SKM-1 (cell line): ENCODE data around the gene NEURL1.

Source experiments
- DNase-seq: peaks from one replicate; lab custom pipeline; 2025; ENCODE audit not compliant: unreplicated experiment; lab: John Stamatoyannopoulos, UW

The NEURL1 gene

DNA sequence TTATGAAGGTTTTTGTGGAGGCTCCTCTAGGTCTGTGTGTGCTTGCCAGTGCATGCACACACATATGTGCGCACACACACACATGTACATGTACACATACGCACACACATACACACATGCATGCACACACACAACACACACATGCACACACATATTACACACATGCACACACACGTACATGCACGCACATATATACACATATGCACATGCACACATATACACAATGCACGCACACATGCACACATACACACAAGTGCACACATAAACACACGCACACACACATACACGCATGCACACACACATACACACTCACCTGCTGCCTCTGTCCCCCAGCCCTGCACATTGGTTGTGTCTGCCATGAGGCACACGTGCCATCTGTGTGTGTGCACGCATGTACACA lies 66.3 kb downstream of the NEURL1 start:
- no peak for DNase-seq

DNA sequence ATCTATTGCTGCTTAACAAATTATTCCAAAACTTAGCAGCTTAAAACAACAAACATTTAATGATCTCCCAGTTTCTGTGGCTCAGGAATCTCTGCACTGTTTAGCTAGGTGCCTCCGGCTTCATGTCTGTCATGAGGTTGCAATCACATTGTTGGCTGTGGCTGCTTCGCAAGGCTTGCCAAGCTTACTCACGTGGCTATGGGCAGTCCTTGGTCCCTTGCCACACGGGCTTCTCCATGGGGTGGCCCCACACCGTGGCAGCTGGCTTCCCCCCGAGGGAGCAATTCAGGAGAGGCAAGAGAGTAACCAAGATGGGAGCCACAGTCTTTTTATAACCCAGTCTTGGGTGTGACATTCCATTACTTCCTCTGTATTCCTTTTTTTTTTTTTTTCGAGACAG lies 67.4 kb downstream of the NEURL1 start:
- no peak for DNase-seq

GRCh38 chr10:103562383-103562782 lies 68.9 kb downstream of the NEURL1 start:
- DNase-seq, result no peak

- no peak for DNase-seq
These were observed 70.0 kb downstream of the NEURL1 start for GRCh38 chr10:103563231-103564115.

DNA sequence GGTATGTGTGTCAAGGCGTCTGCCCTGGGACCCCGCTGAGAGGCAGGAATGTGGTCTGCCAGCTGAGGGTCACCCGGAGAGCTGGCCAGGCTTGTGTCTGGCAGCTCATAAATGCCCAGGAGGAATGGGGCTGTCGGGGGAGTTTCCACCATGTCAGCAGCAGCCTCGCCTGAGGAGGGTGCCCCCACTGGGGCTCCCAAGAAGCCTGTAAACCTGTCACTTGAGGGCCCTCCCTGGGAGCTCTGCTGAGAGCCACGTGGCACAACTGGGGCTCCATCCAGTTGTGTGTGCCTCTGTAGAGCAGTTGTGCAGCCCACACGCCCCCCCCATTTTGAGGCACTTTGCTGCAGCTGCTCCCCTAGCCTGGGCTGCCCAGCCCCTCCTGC lies 70.6 kb downstream of the NEURL1 start:
- DNase-seq, result no peak

DNA sequence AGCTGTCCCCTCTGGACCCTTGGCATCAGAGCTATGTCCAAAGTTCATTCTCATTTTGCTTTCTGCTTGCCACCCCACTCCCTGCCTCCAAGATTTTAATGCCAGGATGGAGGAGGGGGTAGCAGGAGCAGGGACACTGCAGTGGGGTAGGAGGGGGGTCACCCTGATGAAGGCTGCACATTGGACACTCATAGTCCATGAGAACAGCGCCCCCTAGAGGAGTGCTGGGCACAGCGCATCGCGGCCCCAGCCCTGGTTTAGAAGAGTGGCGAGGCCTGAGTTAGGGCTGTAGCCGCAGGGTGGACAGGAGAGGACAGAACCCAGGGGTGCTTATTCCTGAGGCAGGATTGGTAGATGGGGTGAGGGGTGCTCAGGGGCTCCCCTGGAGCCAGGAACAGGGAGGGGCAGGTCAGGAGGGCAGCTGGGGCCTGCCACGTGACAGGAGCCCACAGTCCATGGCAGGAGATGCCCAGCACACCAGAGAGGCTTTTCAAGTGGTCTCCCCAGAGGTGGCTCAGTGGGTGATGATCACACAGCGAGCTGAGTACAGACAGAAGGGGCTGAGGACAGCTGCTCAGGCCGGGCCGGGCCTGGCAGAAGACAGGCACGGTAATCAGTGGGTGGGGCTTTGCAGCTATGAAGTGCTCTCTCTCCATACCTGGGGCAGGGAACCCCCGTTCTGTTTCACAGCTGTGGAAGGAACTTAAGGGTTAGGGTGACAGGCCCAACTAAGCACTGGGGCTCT lies 71.4 kb downstream of the NEURL1 start:
- peak; percentile 20 for DNase-seq

DNA sequence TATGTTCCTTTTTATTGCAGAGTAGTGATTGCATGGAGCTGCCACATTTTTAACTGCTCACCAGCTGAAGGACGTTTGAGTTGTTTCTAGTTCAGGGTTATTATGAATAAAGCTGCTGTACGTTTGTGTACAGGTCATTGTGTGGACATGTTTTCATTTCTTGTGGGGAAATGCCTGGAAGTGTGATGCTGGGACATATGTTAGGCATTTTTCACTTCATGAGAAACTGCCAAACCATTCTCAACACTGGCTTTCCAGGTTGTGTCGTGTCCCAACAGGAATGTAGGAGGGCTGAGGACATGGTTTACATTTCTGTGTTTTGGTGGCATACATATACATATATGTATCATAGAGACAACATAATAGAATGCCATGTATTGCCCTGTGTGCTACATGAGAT lies 73.0 kb downstream of the NEURL1 start:
- no peak for DNase-seq

DNA sequence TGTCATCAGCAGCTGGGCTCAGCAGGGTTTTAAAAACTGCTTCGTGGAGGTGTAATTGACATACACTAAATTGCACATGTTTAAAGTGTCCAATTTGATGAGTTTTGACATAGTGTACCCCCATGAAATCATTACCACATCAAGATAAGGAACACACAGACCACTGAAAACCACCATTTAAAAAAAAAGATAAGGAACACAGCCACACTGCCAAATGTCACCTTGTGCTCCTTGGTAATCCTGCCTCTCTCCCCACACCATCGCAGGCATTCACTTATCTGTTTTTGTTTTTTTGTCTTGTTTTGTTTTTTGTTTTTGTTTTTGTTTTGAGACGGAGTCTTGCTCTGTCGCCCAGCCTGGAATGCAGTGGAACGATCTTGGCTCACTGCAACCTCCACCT lies 75.0 kb downstream of the NEURL1 start:
- DNase-seq, result no peak

DNA sequence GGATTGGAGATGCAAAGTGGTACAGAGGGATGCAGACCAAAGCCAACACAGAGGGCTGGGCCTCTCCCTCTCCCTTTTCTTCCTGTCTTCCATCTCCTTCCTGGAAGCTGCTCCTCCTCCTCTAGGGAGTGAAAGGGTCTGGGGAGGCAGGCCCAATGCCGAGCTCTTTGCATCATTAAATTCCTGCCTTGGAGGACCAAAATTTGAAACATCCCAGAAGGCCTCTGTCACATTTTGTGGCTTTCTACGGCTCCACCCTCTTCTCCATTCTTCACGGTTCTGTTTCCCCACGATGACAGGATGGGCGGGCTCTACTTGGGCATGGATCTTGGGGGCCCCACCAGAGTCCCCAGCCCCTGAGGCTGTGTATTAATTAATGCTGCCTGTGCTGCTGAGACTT lies 76.4 kb downstream of the NEURL1 start:
- DNase-seq, result no peak

- no peak for DNase-seq
These were observed 77.5 kb downstream of the NEURL1 start for GRCh38 chr10:103570844-103571655.

- DNase-seq, result no peak
These were observed 78.1 kb downstream of the NEURL1 start for GRCh38 chr10:103571656-103571975.

- DNase-seq, result no peak
These were observed 79.1 kb downstream of the NEURL1 start for GRCh38 chr10:103572347-103573204.

DNA sequence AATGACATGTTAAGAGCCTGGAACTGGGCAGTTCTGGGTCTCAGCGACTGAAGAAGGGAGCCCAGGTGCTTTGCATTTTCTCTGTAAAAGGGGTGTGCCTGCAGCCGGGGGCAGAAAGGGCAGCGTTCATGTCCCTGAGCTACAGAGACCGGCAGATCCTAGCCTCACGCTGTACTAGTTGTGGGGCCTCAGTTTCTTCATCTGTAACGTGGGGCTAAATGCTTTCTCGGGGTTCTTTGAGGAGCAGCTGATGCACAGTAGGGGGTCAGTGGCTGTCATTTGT lies 79.6 kb downstream of the NEURL1 start:
- DNase-seq, result no peak

DNA sequence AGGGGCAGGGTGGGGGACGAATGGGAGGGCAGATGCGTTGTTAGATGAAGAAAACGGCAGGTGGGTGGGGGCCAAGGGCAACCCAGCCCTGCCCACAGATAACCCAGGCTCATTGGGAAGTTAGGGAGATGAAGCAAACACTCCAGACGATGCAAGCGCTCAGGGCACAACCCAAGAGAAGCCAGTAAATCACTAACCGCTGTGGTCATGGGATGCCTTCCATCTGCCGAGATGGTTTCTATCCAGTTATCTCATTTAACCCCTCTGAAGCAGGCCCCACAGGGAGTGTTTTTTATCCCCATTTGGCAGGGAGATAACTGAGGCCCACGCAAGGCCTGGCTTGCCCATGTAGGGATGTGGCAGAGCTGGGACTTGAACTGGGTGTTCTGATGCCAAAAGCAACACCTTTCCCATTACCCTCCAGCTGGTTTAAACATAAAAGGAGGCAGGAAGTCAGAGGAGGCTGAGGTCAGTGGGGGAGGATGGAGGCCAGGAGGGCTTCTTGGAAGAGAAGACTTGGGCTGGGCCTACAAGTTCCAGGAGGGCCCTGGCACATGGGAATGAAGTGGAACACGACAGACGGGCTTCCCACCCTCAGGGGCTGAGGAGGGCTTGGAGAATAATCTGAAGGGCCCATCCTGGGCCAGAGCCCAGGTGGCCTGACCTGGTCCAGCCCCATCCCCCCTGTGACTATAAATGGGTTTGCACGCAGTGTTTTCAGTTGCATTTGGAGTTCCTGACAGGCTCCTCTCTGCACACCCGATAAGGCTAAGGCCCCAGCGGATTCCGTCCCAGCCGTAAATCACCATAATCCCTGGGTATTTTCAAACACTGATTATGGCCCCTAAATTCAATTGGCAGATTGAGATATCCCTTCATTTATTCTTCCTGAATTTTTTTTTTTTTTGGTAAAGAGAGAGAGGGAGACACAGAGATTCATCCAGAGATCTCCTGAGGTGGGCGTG lies 80.9 kb downstream of the NEURL1 start:
- no peak for DNase-seq

DNA sequence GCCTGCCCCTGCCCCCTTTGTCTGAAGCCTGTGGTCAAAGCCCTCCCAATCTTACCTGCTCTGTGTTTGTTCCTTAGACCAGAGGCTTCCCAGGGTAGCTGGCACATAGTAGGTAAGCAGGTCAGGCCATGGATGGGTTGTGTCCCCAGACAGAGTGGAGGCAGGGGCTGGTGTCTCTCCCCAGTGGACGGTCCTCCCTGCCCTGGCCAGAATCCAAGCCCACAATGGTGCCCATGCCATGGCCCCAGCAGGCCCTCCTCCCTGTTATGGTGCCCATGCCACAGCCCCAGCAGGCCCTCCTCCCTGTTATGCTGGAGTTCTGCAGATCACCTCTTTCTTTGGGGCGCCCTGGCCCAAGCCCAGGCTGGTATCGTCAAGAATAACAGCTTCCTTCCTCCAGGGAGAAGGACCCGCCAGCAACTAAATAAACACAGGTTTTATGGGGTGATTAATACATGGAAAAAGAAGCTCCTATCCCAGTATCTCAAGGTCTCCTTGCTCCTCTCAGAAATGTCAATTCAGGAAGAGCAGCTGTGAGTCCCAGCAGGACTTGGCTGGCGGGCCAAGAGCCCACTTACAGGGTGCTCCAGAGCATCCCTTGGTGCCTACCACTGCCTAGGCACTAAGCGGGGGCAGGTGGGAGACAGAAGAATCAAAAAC lies 82.0 kb downstream of the NEURL1 start:
- DNase-seq, result no peak

- DNase-seq, result no peak
These were observed 82.6 kb downstream of the NEURL1 start for GRCh38 chr10:103576076-103576471.

DNA sequence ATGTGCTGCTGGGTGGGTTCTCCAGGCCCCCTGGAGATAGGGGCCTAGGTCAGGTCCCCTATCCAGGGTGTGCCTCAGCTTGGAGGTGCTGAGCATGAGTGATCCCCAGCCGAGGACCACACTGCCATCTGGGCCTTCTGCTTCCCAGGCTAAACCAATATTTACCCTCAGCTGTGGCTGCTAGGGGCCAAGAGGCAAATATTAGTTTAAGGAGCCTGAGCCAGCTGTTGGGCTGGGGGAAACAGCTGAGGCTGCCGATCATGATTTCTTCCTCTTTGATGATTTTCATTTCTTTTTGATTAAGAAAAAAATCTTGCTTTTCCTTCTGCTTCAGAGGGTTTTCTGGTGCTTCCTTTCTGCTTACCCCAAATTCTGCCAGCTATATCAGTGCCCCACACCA lies 83.4 kb downstream of the NEURL1 start:
- no peak for DNase-seq

DNA sequence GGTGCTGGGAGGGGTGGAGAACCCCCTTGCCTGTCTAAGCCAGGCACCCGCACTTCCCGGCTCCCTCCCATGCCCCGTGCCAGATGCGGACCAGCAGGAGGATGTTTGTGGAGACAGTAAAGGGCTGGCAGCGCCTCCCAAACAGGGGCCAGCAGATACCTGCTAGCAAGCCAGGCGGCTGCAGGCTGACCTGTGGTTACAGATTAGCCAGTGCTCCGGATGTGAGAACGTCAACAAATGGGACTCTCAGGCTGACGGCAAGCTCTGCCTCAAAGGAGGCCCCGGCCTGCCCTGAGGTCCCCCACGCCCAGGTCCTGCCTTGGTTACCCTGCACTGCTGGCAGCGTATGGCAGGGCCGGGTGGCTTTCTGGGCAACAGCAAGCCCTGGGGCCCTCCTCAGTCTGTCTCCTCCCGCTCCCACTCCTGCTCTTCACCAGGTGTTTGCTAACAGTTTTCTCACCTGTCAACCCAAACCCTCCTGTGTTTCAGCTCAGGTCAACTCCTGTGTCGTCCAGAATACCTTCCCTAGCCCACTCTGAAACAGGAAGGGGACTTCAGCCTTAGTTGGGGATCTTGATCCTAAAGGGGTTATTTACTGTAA lies 85.4 kb downstream of the NEURL1 start:
- no peak for DNase-seq

DNA sequence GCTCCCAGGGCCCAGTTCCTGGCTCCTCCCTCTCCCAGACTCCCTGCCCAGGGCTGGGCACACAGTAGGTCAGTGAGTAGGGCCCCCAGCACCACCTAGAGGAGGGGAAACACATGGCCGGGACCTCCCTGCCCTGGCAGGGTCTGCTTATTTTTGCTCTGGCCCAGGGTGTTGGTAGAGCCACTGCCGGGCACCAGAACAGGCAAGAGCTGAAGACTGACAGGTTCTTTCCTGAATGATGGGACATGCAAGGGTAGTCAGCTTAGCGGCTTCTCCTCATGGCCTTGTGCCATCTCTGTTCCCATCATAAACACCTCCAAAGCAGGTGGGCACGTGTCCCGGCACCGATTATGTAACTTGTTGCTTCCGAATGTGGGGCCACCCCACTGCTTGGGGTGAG lies 86.5 kb downstream of the NEURL1 start:
- DNase-seq, result no peak
